Lower leg skin (tissue), 3 donors: ENCODE results near the gene TMEM256.

ENCODE experiments used
- POLR2A ChIP-seq, 2 donors: fragments of 450-650 bp; IDR thresholded peaks; one replicate each; pipeline ENCODE4 v1.6.1; 2016 to 2017; ENCODE audit warnings: antibody characterized with exemption in 2 of 2, mild to moderate bottlenecking in 1 of 2, moderate library complexity in 1 of 2
- TF ChIP-seq, protein P1 (sequence below), 3 donors: fragments of 450-650 bp; IDR thresholded peaks; one replicate each; pipeline ENCODE4 v1.5.1; 2016; ENCODE audit warnings: antibody characterized with exemption in 3 of 3, mild to moderate bottlenecking in 3 of 3, moderate library complexity in 2 of 3

DNA sequence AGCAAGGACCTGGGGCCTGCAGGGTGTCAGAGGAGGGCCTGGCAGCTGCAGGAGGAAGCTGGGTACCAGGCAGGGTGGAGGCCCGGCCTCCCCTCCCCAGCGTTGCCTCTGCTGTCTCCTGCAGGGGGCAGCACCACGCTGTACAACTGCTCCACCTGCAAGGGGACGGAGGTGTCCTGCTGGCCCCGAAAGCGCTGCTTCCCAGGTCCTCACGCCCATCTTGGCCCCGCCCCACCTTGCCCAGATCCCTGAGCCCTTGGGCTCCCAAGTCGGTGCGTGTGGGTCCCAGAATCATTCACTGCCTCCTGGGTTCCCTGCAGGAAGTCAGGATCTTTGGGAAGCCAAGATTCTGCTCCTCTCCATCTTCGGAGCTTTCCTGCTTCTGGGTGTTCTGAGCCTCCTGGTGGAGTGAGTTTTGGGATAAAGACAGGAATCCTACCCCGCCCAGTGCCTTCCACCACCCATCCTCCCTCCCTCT, 47.8 kb downstream of the TMEM256 start:
- TF ChIP-seq, protein P1, sequence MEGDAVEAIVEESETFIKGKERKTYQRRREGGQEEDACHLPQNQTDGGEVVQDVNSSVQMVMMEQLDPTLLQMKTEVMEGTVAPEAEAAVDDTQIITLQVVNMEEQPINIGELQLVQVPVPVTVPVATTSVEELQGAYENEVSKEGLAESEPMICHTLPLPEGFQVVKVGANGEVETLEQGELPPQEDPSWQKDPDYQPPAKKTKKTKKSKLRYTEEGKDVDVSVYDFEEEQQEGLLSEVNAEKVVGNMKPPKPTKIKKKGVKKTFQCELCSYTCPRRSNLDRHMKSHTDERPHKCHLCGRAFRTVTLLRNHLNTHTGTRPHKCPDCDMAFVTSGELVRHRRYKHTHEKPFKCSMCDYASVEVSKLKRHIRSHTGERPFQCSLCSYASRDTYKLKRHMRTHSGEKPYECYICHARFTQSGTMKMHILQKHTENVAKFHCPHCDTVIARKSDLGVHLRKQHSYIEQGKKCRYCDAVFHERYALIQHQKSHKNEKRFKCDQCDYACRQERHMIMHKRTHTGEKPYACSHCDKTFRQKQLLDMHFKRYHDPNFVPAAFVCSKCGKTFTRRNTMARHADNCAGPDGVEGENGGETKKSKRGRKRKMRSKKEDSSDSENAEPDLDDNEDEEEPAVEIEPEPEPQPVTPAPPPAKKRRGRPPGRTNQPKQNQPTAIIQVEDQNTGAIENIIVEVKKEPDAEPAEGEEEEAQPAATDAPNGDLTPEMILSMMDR (IDR thresholded peaks at IDR 0.05): peak in 1 of 3 donors; percentile 74
- TF ChIP-seq POLR2A (IDR thresholded peaks at IDR 0.05): no peak
